Measurements from ENCODE around the gene RBKS.
A peak's percentile ranks its signal among the peaks of the same experiment; 100 is the strongest.
"Not testable (repeated sequence)": the region's sequence is repeated elsewhere in the genome, so short reads cannot be mapped to it uniquely, and the experiment has no call there.

The RBKS gene

GRCh38 chr2:27756091-27756490, 134.1 kb downstream of the RBKS start:
- no peak overlapping the region for H3K4me3 Mint-ChIP-seq
- DNase-seq (ENCODE audit: low spot score) = no peak
- H3K27me3 Mint-ChIP-seq (ENCODE audit: low read depth) = no peaks in the 10 kb centered on the region
- H3K36me3 Mint-ChIP-seq (ENCODE audit: low read depth) = no peaks in the 10 kb centered on the region
- no peaks in the 10 kb centered on the region for H3K9me3 Mint-ChIP-seq
- no peaks in the 10 kb centered on the region for H3K4me1 Mint-ChIP-seq (ENCODE audit: low read depth)
- no peak overlapping the region for H3K27ac Mint-ChIP-seq

DNA sequence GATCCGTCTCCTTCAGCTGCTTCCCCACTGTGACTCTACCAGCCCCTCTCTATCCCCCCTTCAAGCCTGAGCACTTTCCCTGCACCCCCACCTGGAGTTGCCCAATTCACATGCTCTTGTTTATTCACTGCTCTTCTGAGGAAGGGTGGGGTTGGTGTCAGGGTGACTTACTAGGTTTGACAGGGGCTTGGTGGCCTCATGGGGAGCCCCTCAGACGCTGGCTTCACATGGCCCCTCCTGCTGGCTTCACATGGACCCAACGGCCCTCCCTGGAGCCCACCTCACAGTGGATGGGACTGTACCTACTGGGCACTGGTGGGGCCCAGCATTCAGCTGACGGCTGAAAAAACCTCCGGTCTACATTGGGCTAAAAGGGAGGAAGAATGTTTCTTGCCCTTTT, 135.4 kb downstream of the RBKS start:
- Mint-ChIP-seq H3K4me1 (ENCODE audit: low read depth) (no peaks in the 10 kb centered on the region), H3K9me3 (peaks cover under 1% of the 10 kb centered on the region), H3K27ac (no peak overlapping the region), H3K27me3 (ENCODE audit: low read depth) (no peaks in the 10 kb centered on the region), H3K4me3 (no peak overlapping the region), H3K36me3 (ENCODE audit: low read depth) (no peaks in the 10 kb centered on the region)
- DNase-seq (ENCODE audit: low spot score) = no peak

DNA sequence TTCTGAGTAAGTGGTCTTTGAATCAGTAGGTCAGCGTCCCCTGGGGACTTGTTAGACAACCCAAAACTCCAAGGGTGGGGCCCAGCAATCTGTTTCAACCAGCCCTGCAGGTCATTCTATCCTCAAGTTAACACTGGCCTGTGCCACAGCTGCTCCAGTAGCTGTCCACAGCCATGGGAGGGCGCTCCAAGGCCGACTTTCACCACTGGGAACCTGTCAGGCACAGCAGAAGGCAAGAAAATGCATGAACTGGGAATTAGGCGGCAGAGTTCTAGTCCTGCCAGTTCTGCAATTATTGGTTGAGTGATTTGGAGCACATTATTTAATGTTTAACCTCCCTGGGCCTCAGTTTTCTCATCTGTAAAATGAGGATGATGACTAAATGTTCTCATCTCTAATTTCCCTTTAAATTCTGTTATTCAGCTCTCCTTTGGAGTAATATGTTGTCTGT, 136.0 kb downstream of the RBKS start:
- Mint-ChIP-seq H3K4me1 (ENCODE audit: low read depth) (no peaks in the 10 kb centered on the region), H3K27me3 (ENCODE audit: low read depth) (no peaks in the 10 kb centered on the region), H3K36me3 (ENCODE audit: low read depth) (no peaks in the 10 kb centered on the region), H3K27ac (no peak overlapping the region), H3K4me3 (no peak overlapping the region), H3K9me3 (peaks cover 7% of the 10 kb centered on the region)
- peak; percentile 70 for DNase-seq (ENCODE audit: low spot score)

DNA sequence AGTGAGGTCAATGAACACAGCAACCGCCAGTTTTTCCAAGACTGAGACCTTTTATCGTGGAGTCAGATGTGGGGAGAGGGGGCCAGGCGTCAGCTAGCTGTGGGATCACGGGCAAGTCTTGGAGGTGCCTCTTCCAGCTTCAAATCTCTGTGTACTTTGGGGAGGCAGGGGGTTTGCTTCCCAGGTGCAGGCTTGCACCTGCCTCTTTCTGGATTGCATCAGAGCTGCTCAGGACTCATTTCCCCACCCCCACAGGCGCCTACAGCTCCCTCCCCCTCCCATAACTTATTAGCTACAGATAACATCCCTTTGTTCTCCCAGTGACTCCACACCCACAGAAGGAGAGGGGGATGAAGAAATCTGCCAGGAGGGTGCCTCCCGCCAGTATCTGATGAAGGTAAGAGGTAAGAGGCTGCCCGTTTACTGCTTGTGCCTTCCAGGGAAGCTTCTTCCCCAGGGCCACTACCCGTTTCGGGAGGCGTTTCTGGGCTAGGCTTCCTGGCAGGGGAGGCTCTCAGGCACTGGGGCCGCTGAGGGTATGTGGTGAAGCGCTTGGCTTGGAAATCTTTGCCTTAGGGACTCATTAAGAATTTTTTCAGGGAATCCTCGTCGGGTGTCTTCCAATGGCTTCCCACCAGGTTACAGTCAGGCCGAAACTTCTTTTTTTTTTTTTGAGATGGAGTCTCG, 137.5 kb downstream of the RBKS start:
- no peak overlapping the region for H3K27ac Mint-ChIP-seq
- H3K36me3 Mint-ChIP-seq (ENCODE audit: low read depth) = no peaks in the 10 kb centered on the region
- no peaks in the 10 kb centered on the region for H3K4me1 Mint-ChIP-seq (ENCODE audit: low read depth)

GRCh38 chr2:27751377-27751776, 138.8 kb downstream of the RBKS start:
- Mint-ChIP-seq H3K4me1 (ENCODE audit: low read depth) (no peaks in the 10 kb centered on the region), H3K27ac (no peak overlapping the region), H3K9me3 (peaks cover 17% of the 10 kb centered on the region), H3K36me3 (ENCODE audit: low read depth) (no peaks in the 10 kb centered on the region), H3K27me3 (ENCODE audit: low read depth) (peaks cover 12% of the 10 kb centered on the region), H3K4me3 (no peak overlapping the region)
- DNase-seq (ENCODE audit: low spot score) = no peak

More for the DNA sequence above, 137.5 kb downstream of the RBKS start:
- H3K9me3 Mint-ChIP-seq = peaks cover 17% of the 10 kb centered on the region
- no peak overlapping the region for H3K4me3 Mint-ChIP-seq
- H3K27me3 Mint-ChIP-seq (ENCODE audit: low read depth) = peaks cover 8% of the 10 kb centered on the region
- no peak for DNase-seq (ENCODE audit: low spot score)

GRCh38 chr2:27748803-27749554, 141.2 kb downstream of the RBKS start:
- Mint-ChIP-seq H3K27me3 (ENCODE audit: low read depth) (peaks cover 15% of the 10 kb centered on the region), H3K9me3 (peaks cover 17% of the 10 kb centered on the region)
- not testable (repeated sequence) for H3K4me3 Mint-ChIP-seq; H3K27ac Mint-ChIP-seq; H3K36me3 Mint-ChIP-seq (ENCODE audit: low read depth); H3K4me1 Mint-ChIP-seq (ENCODE audit: low read depth); DNase-seq (ENCODE audit: low spot score)

GRCh38 chr2:27747827-27748352, 142.3 kb downstream of the RBKS start:
- no peaks in the 10 kb centered on the region for H3K36me3 Mint-ChIP-seq (ENCODE audit: low read depth)
- H3K27ac Mint-ChIP-seq = no peak overlapping the region
- peaks cover 6% of the 10 kb centered on the region for H3K4me1 Mint-ChIP-seq (ENCODE audit: low read depth)
- peaks cover 17% of the 10 kb centered on the region for H3K9me3 Mint-ChIP-seq
- H3K4me3 Mint-ChIP-seq = no peak overlapping the region
- H3K27me3 Mint-ChIP-seq (ENCODE audit: low read depth) = peaks cover 15% of the 10 kb centered on the region
- DNase-seq (ENCODE audit: low spot score) = no peak

DNA sequence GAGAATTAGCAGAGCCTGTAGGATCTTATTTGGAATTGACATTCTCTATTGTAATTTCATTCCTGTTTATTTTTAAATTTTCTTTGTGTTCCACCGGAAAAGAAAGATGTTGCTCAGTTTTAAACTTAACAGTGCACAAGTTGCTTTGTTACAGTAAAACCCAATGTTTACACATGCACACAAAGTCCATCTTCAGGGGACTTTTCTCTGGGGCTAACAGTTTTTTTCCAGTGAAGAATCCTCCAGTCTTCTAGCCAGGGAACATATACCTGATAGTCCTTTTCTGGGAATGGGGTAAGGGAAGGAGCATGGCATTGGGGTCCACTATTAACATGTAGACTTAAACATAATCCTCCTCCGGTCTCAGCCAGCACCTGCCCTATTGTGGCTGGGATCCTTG, 143.9 kb downstream of the RBKS start:
- Mint-ChIP-seq H3K27me3 (ENCODE audit: low read depth) (peaks cover 15% of the 10 kb centered on the region), H3K27ac (no peak overlapping the region), H3K36me3 (ENCODE audit: low read depth) (no peaks in the 10 kb centered on the region), H3K4me3 (no peak overlapping the region), H3K9me3 (peaks cover 17% of the 10 kb centered on the region), H3K4me1 (ENCODE audit: low read depth) (peaks cover 6% of the 10 kb centered on the region)
- DNase-seq (ENCODE audit: low spot score) = no peak

DNA sequence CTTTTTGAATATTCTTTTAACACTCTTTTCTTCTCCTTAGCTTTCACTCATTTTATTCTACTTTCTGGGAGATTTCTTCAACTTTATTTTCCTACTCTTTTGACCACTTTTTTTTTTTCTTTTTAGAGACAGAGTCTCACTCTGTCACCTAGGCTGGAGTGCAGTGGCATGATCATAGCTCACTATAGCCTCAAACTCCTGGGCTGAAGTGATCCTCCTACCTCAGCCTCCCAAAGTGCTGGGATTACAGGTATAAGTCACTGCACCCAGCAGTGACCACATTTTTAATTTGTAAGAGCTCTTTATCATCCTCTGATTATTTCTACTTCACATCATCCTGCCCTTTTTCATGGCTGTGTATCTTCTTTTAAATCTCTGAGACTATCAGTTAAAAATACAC, 144.7 kb downstream of the RBKS start:
- not testable (repeated sequence) for H3K27ac Mint-ChIP-seq; H3K4me3 Mint-ChIP-seq; H3K36me3 Mint-ChIP-seq (ENCODE audit: low read depth); DNase-seq (ENCODE audit: low spot score); H3K4me1 Mint-ChIP-seq (ENCODE audit: low read depth)
- peaks cover 15% of the 10 kb centered on the region for H3K27me3 Mint-ChIP-seq (ENCODE audit: low read depth)
- H3K9me3 Mint-ChIP-seq = peaks cover 17% of the 10 kb centered on the region

DNA sequence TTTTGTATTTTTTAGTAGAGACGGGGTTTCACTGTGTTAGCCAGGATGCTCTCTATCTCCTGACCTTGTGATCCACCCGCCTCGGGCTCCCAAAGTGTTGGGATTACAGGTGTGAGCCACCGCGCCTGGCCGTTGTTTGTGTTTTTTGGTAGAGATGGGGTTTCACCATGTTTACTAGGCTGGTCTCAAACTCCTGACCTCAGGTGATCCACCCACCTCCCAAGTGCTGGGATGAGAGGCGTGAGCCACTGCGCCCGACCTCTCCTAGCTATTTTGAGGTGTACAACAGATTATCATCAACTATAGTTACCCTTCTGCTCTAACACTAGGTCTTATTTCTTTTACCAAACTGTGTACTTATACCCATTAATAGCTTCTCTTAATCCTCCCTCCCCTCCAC, 147.6 kb downstream of the RBKS start:
- Mint-ChIP-seq H3K4me3 (no peak overlapping the region), H3K36me3 (ENCODE audit: low read depth) (no peaks in the 10 kb centered on the region), H3K4me1 (ENCODE audit: low read depth) (peaks cover 6% of the 10 kb centered on the region), H3K9me3 (no peaks in the 10 kb centered on the region), H3K27me3 (ENCODE audit: low read depth) (peaks cover 6% of the 10 kb centered on the region), H3K27ac (no peak overlapping the region)
- no peak for DNase-seq (ENCODE audit: low spot score)

DNA sequence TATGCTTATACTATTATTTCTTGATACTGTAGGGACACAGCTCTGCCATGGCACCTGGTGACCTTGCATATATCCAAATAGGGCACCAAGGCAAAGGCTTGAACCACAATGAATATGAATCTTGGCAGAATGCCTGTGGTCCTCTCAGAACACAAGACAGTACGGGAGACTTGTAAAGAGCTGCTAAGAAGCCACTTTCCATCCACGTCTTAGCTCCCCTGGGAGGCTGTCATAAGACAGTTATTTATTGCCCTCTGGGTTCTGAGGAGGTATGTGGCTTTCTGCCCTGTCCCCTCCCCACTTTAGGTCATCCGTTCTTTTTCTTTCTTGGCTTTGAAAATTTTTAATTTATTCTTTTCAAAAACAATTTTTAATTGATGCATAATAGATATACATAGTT, 148.5 kb downstream of the RBKS start:
- Mint-ChIP-seq H3K27me3 (ENCODE audit: low read depth) (peaks cover 4% of the 10 kb centered on the region), H3K9me3 (no peaks in the 10 kb centered on the region), H3K4me1 (ENCODE audit: low read depth) (peaks cover 6% of the 10 kb centered on the region), H3K36me3 (ENCODE audit: low read depth) (no peaks in the 10 kb centered on the region), H3K27ac (no peak overlapping the region), H3K4me3 (no peak overlapping the region)
- DNase-seq (ENCODE audit: low spot score) = no peak

DNA sequence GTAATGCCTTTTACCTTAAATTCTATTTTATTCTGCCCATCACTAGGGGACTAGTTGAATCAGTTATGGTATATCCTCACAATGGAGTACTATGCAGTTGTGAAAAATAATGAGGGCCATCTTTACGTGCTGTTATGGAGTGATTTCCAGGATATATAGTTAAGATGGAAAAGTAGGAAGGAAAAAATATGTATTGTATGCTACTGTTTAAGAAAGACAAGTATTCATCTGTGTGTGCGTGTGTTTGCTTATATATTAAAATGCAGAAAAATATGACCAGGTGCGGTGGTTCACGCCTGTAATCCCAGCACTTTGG, 151.2 kb downstream of the RBKS start:
- H3K27me3 Mint-ChIP-seq (ENCODE audit: low read depth) = no peaks in the 10 kb centered on the region
- H3K4me3 Mint-ChIP-seq = no peak overlapping the region
- H3K27ac Mint-ChIP-seq = no peak overlapping the region
- H3K9me3 Mint-ChIP-seq = no peaks in the 10 kb centered on the region
- DNase-seq (ENCODE audit: low spot score) = no peak
- peaks cover 1% of the 10 kb centered on the region for H3K36me3 Mint-ChIP-seq (ENCODE audit: low read depth)
- H3K4me1 Mint-ChIP-seq (ENCODE audit: low read depth) = peaks cover 6% of the 10 kb centered on the region

DNA sequence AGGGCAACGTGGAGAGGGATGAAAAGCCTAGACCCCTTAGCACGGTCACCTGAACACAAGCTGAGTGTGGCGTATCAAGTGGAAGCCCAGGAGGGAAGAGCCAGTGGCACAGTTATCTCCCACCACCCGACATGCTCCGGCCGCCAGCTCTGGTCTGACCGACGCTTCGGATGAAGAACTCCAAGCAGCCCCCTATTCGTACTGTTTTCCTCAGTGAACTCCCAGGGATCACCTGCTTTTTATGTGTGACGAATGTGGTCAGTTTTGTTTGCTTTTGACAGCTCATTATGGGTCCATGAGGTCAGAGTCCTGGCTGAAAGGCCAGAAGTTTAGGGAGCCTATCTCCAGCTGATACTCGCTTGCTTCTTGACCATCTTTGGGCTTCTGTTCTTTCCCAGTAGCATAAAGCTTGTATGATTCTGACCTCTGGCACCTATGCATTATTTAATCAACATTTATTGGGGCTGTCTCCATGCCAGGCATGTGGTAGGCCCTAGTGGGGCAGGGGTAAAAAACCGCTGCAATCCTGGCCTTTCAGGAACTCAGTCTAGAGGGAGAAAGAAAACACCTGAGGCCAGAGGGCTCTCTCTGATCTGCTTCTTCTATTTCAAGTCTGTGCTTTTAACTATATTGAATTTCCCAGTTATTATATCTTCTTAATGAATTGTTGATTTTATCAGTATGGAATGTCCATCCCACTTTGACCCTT, 151.7 kb downstream of the RBKS start:
- Mint-ChIP-seq H3K27ac (no peak overlapping the region), H3K4me3 (no peak overlapping the region), H3K27me3 (ENCODE audit: low read depth) (no peaks in the 10 kb centered on the region), H3K9me3 (peaks cover 1% of the 10 kb centered on the region), H3K4me1 (ENCODE audit: low read depth) (peaks cover 6% of the 10 kb centered on the region), H3K36me3 (ENCODE audit: low read depth) (peaks cover 1% of the 10 kb centered on the region)
- DNase-seq (ENCODE audit: low spot score) = no peak

DNA sequence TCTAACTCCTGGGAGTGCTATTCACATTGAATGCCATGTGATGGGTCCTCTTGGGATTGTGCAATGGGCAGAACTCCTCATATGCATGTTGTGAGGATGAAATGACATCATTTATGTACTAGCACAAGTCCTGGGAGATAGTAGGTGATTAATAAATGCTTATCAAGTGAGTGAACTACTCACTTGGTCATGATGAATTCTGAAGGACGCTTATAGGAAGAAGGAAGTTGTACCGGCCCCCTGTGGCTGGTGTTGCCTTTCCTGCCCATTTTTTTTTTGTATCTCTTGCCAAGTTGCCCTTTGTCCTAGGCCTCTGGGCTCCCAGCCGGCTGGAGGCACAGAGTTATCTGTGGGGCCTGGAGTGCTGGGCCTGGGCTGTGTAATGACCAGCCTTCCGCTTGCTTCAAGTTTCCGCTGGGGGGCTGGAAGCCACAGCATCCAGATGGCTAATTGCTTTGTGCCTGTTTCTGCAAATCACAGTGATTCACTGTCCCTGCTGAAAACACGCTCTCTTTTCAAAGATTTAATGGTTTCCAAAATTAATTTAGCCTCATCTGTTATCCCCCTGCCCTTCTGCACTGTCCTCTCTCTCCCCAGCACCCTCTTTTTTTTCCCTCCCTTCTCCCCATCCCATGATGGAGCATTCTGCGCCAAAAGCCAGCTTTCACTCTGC, 152.4 kb downstream of the RBKS start:
- H3K27ac Mint-ChIP-seq = no peak overlapping the region
- DNase-seq (ENCODE audit: low spot score) = no peak
- H3K4me1 Mint-ChIP-seq (ENCODE audit: low read depth) = peaks cover 6% of the 10 kb centered on the region
- peaks cover 1% of the 10 kb centered on the region for H3K36me3 Mint-ChIP-seq (ENCODE audit: low read depth)
- no peak overlapping the region for H3K4me3 Mint-ChIP-seq
- H3K9me3 Mint-ChIP-seq = peaks cover 4% of the 10 kb centered on the region
- H3K27me3 Mint-ChIP-seq (ENCODE audit: low read depth) = no peaks in the 10 kb centered on the region
